Measurements from ENCODE around the gene AFG1L.
"Not testable (repeated sequence)": the region's sequence is repeated elsewhere in the genome, so short reads cannot be mapped to it uniquely, and the experiment has no call there.

AFG1L gene

DNA sequence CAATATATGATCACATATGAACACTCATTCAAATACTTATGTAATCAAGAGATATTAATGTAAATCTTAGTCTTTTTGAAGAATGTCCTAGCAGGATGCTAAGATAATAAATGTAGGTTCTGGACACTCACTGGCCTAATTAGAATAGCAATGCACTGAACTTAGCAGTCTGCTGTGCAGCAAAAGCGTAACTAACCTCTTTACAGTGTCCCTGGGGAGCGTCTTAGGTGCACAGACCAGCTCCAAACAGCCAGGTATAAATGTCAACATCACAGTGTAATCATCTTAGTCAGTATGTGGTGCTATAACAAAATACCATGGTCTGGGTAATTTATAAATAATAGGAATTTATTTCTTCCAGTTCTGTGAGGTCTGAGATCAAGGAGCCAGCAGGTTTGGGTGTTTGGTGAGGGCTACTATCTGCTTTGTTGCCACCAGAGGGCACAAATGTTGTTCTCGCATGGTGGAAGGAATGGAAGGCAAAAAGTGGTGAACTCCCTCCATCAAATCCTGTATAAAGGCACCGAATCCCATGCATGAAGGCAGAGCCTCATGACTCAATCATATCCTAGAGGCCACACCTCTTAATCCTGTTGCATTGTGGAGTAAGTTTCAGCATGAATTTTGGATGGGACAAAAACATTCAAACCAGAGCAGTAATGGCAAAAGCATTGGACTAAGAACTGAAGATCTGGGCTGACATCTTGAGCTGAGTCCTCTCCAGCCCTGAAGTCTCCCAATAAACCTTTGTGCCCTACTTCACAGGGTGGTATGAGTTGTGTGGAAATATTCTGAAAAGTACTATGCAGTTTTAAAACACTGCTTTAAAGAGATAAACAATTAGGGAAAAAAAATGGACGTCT lies 224.1 kb downstream of the AFG1L start:
- DNase-seq (ENCODE audit: low read depth): no peak

DNA sequence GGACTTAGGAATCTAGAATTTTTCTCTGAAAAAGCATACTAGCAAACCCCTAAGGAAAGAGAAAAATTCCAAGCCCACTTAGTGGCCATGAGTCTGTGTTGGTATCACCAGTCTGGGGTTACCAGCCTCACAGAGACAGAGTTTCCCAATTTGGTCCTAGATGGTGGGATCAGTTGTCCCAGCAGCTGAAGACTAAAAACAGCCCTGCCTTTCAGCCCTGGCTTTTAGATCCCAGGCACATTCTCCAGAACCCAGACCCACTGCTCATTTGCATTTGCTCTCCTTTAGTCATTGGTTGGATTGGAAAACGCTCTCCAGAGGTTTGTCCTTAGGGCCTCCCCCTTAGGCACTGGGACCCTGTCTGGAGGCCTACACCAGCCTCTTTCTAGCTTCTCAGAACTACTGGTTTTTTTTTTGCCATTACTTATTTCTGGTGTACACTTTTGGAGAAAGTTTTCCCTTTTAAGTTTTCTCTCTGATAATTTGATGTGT lies 226.8 kb downstream of the AFG1L start:
- no peak for DNase-seq (ENCODE audit: low read depth)

DNA sequence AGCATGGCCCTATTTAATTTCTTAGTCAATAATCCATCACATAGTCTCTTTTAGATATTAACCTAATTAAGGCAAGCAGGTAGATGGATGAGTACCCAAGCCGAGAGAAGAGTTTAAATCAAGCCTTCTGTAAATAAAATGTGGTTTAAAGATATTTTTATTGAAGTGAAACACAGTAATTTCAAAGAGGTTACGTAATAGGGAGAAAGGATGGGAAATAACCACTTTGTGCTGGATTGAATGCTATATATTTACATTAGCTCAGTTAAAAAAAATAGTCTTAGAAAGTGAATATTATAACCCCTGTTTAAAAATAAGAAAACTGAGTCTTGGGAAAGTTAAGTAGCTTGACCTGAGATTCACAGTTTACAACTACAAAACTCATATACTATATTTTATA lies 228.8 kb downstream of the AFG1L start:
- DNase-seq (ENCODE audit: low read depth): no peak

DNA sequence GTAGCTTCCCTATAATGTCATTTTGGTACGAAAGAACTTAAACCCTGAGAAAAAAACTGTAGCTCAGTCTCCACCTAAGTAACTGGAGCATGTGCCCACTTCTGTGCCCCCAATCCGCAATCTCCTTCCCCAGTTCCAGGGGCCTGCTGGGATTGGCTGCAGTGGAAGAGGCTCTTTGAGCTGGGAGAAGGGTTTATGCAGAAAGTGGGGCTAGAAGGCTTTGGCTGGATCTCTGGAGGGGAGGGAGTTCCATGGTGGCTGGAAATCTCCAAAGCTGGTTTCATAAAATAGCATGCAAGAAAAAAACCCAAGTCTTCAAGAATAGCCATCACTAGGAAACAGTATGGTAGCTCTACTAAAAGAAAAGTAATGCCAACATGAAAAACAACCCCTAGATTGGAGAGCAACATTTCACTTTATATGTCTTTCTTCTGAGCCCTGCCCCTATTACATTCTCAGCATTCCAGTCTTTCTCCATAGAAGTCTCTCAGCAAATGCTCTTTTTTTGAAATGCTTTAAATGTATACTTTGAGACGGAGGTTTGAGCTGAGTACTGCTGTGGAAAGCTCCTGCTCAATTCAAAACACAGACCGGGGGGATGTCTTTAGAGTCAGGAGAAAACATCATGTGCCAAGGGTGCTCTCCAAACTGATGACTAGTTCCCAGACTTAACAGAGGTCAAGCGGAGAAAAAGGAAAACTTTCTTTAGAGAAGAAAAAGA lies 229.8 kb downstream of the AFG1L start:
- no peak for DNase-seq (ENCODE audit: low read depth)

DNA sequence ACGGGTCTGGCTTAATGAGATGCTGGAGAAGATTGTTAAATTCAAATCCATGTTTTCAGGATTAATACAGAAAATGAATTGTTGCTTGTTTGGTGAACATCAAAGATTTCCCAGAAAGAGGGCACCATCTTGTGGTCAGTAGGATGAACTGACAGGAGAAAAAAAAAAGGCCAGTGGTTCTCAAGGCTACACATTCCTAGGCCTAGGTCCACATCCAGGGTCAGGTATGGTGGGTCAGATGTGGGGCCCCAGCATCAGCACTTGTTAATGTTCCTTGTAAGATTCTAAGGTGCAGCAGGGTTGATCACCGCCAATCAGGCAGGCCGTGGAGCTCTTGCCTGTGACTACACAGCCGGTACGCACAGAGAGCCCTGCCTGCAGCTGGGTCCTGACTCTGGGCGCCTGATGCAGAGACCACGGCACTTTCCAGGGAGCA lies 231.9 kb downstream of the AFG1L start:
- no peak for DNase-seq (ENCODE audit: low read depth)

DNA sequence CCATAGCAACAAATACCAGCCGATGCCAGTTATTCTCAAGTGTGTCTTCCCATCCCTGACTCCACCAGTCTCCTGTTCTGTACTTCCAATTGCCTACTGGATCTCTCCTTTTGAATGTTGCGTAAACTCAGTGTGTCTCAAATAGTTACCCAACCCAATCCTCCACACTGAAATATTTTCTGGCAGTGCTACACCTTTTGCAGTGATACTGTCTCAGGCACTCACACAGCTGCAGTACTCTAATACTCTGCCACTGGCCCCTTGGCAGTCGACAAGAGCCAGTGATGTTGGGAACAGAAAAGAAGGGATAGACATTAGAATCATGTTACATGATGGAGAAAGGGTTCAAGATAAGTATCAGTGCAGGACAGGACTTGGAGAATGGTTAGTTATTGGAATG lies 234.0 kb downstream of the AFG1L start:
- no peak for DNase-seq (ENCODE audit: low read depth)

DNA sequence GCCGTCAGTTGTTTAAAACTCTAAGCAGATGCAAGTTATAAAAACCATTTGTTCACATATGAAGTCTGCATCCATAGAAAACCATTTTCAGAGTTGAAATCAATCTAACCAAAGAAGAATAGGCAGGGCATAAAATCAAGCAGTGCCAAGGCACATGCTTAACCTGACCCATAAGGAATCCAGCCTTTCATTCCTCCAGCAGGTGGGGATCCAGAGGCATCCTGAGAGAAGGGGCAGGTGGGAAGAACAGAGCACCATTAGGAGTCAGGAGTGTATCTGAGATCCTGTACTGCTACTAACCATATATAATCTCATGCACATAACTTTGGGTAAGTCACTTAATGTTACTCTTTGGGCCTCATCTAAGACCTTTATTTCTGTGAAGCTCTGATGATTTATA lies 236.5 kb downstream of the AFG1L start:
- no peak for DNase-seq (ENCODE audit: low read depth)

DNA sequence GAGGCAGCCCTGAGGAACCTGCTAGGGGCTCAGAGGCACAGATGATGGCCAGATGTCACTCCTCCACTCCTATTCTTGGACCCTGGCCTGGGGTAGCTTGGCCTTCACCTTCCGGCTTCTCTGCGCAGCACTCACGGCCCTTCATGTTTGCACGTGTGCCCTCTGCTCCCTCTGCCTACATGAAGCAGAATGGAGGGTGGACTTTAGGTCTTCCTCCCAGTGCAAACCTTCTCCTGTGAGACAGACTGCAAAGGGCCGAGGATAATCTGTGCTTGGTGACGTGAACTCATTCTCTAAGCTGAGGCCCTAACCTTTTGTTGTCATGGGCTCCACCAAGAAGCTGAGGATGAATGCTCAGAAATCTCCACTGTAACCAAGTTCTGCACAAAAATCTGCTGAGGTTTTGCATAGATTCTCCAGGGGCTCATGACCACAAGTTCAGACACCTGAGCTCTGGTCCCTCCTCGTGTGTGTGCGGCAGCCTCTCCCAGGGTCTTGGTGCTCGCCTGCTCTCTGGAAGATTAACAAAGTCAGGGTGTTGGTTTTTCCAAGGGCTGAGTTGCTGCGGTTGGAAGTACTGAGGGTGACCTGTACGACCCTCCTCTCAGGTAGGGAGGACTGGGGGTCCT lies 240.4 kb downstream of the AFG1L start:
- DNase-seq (ENCODE audit: low read depth): no peak

DNA sequence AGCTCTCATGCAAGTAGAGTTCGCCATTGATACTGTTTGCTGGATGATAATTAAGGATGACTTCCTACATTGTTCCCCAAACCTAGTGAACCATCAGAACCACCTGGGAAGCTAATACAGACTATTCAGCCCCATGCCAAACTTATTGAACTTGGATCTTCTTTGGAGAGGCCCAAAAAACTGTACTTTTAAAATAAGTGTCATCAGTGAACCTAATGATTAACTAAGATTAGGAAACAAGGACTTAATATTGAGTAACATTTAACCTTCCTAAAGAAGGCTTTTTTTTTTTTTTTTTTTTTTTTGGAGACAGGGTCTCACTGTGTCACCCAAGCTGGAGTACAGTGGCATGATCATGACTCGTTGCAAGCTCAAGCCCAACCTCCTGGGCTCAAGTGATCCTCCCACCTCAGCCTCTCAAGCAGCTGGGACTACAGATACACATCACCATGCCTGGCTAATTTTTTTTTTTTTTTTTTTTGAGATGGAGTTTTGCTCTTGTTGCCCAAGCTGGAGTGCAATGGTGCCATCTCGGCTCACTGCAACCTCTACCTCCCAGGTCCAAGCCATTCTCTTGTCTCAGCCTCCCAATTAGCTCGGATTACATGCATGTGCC lies 241.2 kb downstream of the AFG1L start:
- DNase-seq (ENCODE audit: low read depth): not testable (repeated sequence)

DNA sequence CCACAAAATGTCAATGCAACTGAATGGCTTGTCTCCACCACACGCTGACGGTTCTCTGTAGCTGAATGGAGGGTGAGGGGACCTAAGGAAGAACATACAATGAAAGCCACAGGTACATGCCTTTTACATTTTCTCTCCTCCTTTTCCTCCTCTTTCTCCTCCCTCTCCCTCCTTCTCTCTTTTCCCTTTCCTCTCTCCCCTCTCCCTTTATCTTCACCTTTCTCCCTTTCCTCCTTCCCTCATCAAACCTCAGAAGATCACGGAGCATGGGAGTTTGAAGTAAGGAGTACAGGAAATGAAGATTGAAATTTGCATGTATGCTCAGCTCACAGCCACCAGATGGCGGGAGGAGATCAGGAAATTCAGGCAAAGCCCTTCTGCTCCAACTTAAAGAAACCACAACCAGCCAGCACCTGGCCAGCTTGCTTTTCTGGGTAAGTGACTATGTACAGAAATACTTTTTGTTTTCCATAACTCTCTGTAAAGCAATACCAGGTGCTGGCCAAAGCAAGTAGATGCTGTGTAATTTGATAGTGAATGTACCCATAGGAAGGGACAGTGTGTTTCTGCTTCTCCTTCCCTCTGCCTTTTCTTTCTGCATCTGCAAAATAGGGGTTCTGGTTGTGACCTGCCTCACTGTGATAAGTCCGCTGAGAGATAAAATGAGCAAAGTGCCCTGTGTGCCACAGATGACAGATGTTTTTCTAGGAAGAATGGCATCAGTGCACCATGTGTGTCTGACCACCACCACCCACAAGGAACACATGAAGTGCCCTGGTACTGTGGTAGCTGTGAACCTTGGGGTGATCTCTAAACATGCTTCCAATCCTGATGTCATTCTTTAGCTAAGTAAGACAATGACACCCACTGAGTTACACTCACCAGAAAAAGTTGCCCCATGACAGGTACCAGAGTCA lies 247.2 kb downstream of the AFG1L start:
- DNase-seq (ENCODE audit: low read depth): peak; percentile 53

DNA sequence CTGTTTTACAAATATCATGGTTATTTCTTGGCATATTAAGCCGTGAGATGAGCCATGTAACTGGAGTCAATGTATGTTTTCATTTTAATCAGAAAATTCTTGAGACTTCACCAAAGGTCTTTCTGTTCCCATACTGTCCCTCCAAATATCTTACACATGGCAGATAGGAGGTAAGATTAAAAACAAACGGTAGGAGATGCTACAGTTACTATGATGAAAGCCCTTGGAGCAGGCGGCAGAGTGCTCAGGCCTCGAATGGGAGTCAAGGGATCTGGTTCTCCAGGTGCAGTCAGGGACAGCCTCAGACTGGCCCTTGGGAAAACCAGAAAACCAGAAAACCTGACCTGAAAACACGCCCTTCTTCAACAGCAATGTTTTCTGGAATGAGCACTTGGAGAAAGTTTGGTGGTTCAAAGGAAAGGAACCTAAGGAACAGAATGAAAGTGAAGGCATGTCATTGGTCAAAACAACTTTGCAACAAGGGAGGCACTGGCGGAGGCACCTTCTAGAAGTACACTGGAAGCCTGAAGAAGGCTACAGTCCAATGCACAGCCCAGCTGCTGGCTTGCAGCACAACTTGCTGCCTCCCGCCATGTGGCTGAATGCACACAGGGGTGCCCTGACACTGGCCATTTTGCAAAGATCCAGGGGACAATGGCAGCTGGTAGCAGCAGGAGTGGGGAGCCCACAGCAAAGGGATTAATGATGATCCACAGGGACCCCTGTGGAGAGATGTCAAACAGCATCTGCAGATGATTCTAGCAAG lies 248.5 kb downstream of the AFG1L start:
- DNase-seq (ENCODE audit: low read depth): no peak

DNA sequence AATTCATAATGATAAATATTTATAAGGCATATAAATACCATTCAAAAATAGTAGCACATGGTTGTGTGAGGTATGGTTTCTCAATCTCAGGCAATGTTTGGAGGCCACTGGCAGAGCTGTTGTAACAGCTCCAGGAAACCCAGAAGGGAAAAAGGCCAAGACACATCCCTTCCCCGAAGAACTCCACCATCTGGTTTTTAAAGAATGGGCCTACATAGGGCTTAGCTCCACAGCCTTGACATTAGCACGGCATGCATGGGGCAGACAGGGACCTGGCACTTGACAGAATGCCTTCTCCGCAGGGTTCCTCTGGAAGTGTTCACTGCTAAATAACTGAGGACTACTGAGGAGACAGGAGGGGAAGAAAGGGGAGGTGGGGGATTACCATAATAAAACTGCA lies 249.8 kb downstream of the AFG1L start:
- no peak for DNase-seq (ENCODE audit: low read depth)

DNA sequence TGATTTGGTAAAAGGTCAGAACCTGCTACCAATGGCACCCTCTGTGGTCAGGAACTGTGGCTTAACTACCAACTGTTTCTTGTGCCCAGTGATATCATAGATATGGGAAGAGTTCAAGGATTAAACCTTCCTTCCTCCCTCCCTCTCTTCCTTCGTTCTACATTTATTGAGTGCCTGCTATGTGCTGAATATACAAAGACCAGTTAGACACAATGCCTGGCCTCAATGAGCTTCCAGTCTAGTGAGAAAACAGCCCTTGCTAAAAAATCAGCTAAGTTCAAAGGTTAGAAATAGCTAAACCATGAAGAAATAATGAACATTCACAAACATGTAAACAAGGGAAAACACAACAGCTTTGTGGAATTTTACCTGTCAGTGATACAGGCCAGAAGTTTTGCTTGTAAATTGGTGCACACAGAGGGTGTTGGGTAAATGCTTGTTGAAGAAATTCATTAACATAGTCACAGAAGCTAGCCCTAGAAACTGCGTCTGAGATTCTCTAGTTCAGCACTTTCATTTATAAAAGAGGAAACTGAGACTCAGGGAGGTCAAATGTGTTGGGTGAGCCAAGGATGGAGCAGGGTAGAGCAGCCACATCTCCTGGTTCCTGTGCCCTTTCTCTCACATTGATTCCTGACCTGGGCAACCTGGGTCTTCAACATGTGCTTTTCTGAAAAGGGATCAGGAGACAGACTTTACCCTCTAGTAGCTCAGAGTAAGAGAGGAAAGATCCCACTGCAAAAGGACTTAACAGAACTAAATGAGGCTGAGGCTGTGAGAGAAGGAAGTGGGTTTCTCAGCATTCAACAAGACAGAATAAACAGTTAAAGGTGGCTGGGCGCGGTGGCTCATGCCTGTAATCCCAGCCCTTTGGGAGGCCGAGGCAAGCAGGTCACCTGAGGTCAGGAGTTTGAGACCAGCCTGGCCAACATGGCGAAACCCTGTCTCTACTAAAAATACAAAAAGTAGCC lies 251.5 kb downstream of the AFG1L start:
- DNase-seq (ENCODE audit: low read depth): no peak

DNA sequence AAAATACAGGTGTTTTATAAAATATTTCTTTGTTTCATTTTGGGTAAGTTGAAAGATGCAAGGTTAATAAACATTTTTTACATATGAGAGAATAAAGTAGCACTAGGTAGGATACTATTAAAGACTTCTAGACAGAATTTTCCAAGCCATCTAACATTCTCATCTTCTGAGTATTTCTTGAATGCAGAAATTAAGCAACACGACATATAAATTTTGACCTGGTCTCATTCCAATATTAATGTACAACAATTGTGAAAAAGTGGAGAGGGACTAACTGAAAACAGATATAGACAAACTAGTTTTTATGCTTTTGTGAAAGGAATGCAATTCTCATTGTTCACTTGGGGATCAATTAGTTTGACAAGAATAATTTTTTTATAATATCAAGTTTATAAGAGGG lies 254.4 kb downstream of the AFG1L start:
- DNase-seq (ENCODE audit: low read depth): no peak

DNA sequence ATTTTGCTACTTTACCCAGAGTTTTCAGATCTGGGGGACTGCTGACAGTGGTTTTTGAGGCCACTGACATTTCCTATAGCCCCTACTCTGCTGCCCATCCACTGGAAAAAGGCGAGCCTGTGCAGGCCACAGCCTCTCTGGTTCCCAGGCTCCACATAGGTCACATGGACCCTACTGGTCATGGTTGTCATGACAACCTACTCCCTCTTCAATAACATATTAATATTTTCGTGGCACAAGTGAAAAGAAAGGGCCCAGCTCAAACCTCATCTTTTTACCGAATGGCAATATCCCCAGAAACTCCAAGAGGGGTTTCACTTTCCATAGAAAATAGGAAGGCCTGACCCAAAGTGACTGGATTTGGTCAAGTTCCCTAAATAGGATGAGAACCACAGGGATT lies 254.9 kb downstream of the AFG1L start:
- no peak for DNase-seq (ENCODE audit: low read depth)

DNA sequence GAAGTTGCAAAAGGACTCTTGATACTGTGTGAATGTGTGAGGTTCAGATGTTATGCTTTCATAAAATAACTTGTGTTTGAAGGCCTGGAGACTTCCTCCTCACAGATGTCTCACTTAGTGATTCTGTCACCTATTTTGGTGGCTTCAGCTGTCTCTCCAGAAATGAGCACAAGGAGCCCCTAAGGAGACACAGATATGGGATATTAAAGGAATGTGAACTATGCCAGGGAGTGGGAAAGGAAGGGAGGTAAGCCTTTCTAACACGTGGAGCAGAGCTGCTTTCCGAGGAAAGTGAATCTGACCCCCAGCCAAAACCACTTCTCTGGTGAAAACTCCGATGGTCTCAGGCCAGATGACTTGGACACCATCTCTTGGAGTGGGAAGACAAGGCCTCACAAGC lies 255.4 kb downstream of the AFG1L start:
- no peak for DNase-seq (ENCODE audit: low read depth)

DNA sequence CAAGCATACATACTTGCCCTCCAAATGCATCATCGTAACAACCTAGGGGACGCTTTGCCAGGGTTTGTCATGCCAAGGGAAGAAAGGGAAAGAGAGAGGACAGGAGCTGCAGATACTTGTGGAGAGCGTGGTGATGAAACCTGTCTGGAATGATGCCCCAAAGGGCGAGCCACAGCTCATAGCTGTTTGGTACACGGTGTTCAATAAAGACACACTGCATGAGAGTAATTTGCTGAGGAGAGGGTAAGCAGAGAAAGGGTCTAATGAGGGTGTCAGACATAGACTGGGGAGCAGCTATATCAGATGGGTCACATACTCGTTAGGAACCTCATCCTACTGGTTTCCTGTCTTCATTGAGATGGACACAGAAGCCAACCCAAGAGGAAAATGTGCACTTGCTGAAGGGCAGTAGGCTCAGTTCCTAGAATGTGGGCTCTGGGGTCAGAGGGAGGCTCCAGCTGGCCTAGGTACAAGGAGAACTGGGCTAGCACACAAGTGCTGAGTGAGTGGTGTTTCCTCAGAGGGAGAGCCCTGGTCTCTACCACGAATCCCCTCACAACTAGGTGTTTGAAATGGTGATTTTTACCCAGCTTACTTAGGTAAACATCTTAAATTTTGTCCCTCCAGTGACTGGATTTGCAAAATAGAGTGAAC lies 260.7 kb downstream of the AFG1L start:
- no peak for DNase-seq (ENCODE audit: low read depth)

DNA sequence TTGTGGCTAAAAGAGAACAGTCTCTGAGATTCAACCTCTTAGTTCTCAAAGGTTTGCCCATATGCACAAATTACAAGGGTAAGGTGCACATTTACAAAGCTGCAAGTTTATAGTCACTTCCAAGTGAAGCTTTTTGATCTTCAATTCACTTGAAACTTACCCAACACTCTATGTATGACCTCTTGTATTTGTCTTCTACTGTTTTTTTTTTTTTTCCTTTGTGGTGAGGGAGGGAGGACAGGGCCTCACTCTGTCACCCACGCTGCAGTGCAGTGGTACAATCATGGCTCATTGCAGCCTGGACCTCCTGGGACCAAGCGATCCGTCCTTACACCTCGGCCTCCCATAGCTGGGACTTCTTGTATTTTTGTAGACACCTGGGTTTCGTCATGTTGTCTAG lies 261.4 kb downstream of the AFG1L start:
- DNase-seq (ENCODE audit: low read depth): no peak
